Fibroblast of lung (primary cell): Measurements from ENCODE around the gene PCGF5.
A peak's percentile ranks its signal among the peaks of the same experiment; 100 is the strongest.

Source experiments
- EZH2 ChIP-seq: IDR thresholded peaks from 2 replicates; pipeline ENCODE4 v1.5.1; 2012; ENCODE audit warnings: low read length, control low read depth, mild to moderate bottlenecking; ENCODE audit errors: missing control alignments
- TF ChIP-seq, protein P1 (sequence below), 2 donors: IDR thresholded peaks in 1 of 2; conservative IDR thresholded peaks in 1 of 2; 1 replicate in 1 of 2; 2 replicates in 1 of 2; pipeline ENCODE4 v1.5.1; 2011 to 2012; ENCODE audit warnings: low read length in 2 of 2, control low read depth in 1 of 2, inconsistent platforms in 1 of 2, low read depth in 1 of 2, mild to moderate bottlenecking in 1 of 2

DNA sequence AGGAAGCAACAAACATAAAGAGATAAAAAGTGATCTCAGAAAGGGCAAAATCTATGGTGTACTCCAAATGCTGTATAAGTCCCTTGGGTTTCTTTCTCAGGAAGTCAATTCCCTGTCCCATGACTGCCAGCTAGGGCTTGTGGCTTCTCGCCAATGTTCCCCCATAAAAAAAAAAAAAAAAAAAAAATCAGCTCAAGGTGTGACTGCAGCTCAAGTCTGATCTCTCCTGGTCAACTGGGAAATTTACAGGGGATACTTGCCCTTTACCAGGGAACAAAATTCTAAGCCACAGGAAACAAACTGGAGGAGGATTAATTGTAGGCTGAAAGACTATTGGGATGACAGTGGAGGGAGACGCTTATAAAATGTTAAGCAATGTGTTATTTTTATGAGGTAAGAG lies 76.0 kb downstream of the PCGF5 start:
- TF ChIP-seq, protein P1, sequence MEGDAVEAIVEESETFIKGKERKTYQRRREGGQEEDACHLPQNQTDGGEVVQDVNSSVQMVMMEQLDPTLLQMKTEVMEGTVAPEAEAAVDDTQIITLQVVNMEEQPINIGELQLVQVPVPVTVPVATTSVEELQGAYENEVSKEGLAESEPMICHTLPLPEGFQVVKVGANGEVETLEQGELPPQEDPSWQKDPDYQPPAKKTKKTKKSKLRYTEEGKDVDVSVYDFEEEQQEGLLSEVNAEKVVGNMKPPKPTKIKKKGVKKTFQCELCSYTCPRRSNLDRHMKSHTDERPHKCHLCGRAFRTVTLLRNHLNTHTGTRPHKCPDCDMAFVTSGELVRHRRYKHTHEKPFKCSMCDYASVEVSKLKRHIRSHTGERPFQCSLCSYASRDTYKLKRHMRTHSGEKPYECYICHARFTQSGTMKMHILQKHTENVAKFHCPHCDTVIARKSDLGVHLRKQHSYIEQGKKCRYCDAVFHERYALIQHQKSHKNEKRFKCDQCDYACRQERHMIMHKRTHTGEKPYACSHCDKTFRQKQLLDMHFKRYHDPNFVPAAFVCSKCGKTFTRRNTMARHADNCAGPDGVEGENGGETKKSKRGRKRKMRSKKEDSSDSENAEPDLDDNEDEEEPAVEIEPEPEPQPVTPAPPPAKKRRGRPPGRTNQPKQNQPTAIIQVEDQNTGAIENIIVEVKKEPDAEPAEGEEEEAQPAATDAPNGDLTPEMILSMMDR (conservative IDR thresholded peaks at IDR 0.05 in 1 of 2, IDR thresholded peaks at IDR 0.05 in 1 of 2; ENCODE audit: low read depth in 1 of 2, low read length in 2 of 2) = peak; percentile 10 to 29
- TF ChIP-seq EZH2 = no peak
